Stimulated activated CD8-positive, alpha-beta memory T cell treated with anti-CD3 and anti-CD28 coated beads, Interleukin-4, amount 100 ng/mL, for 24 hours (primary cell): Measurements from ENCODE around the gene ARHGAP31.

Source experiments
- DNase-seq: peaks from one replicate; pipeline ENCODE4 v3.0.0-alpha.2; 2020; ENCODE audit warnings: low read depth

The ARHGAP31 gene

DNA sequence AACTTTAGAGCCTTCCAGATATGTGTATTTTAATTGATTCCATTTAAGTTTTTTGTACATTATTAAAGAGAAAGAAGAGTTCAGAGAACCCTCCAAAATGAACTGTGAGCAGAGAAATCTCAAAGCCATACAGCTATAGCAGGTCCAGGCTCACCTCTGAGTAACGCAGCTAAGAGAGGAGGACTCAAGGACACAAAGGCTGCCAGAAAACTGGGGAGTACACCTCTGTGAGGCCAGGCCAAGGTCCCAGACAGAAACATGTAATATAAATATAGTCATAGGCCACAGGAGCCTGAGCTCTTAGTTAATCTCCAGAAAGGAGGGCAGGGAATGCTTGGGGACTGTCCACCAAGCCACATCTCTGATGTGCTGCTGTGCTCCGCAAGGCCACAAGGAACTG is 102.7 kb downstream of the ARHGAP31 start:
- no peak for DNase-seq

DNA sequence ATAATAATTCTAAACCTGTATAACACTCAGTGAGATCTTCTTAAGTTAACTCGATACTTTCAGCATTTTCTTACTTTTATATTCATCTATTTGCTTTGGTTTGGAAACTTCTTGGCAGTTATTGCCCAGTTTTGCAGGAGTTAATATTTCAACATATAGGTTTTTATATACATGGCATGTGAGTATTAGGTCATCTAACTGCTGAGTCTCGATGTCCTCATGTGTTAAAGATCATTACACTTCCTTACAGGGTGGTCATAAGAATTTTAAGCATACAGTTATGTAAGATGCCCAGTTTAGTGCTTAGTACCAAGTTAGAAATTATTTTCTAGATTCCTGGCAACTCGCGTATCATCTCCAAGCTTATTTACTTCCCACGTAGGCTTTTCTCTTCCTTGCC is 106.3 kb downstream of the ARHGAP31 start:
- no peak for DNase-seq

DNA sequence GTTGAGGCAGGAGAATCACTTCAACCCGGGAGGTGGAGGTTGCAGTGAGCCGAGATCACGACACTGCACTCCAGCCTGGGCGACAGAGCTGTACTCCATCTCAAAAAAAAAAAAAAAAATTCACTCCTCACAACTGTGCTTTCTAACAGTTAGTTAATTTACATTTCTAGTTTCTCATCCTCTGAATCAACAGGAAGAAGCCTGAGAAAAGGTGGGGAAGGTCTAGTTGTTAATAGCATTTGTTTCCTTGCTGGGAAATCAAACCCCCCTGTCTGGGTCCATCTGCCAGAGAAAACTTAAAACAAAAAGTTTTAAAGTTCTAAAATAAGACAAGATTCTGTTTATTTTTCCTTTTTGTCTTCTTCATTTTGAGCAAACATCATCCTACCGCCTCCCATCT is 106.9 kb downstream of the ARHGAP31 start:
- no peak for DNase-seq

DNA sequence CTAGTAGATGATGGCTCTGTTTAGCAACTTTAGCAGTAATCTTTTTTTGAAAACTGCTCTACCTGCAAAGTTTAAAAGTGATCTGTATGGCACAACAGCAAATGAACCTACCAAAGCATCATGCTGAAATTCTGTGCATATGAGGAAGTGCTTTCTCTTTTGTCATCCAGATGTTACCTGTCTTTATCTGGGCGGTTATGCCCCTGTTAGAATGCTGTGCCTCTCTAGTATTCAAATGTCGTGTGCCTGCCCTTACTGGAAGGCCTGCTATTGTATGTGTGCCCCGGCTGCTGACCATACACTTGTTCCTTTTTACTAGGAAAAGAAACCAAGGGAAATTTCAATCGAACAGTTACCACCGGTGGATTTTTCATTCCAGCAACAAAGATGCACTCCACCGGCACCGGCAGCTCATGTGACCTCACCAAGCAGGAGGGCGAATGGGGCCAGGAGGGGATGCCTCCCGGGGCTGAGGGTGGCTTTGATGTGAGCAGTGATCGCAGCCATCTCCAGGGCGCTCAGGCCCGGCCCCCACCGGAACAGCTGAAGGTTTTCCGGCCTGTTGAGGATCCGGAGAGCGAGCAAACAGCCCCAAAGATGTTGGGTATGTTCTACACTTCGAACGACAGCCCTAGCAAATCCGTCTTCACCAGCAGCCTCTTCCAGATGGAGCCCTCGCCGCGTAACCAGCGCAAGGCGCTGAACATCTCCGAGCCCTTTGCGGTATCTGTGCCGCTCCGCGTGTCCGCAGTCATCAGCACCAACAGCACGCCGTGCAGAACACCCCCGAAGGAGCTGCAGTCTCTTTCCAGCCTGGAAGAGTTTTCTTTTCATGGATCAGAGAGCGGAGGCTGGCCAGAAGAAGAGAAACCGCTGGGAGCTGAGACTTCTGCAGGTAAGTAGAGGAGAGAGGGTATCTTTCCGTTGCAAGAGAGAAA is 107.6 kb downstream of the ARHGAP31 start:
- no peak for DNase-seq

DNA sequence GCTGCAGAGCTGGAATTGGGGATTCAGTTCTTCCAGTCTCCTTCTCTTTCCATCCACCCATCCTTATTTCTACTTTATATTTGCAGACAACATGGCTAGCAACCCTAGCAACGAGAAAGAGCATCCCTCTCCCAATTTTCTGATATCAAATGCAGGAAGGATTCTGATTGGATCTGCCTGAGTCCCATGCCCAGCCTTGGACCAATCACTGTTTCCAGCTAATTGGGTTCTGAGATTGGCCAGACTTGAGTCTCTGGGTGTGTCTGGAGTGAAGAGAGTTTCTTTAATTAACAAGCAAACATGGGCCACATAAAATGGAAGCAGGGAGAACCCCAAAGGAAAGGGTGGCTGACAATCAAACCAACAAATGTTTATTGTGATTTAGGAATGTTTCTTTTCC is 108.6 kb downstream of the ARHGAP31 start:
- no peak for DNase-seq

DNA sequence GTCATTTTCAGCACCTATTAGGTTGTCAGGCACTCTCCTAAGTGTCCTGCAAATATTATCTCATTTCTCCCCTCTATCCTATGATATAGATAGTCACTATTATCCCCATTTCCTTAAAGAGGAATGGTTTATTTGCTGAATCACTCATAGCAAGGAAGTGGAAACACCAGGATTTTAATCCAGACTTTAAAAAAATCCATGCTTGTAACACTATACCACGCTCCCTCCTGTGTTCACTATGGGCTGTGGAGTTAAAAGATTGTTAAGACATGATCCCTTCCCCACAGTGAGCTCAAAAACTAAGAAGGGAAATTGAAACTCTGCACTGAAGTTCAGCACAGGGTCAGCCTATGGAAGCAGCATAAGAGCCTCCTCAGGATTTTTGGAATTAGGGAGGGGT is 109.0 kb downstream of the ARHGAP31 start:
- no peak for DNase-seq

DNA sequence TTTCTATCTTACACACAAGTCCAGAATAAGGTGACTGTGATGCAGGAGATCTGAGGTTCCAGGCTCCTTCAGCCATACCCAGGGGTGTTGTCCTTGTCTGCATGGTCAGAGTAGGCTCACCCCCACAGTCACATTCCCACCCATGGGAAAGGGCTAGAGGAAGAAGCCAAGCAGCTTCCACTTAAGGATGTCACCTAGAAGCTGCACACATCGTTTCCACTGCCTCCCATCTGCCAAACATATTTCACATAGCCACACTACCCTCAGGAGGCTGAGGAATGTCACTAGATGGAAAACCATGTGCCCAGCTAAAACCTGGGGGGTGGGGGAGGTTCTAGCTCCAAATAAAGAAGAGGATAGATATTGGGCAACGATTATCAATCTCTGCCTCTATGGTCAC is 111.1 kb downstream of the ARHGAP31 start:
- no peak for DNase-seq

DNA sequence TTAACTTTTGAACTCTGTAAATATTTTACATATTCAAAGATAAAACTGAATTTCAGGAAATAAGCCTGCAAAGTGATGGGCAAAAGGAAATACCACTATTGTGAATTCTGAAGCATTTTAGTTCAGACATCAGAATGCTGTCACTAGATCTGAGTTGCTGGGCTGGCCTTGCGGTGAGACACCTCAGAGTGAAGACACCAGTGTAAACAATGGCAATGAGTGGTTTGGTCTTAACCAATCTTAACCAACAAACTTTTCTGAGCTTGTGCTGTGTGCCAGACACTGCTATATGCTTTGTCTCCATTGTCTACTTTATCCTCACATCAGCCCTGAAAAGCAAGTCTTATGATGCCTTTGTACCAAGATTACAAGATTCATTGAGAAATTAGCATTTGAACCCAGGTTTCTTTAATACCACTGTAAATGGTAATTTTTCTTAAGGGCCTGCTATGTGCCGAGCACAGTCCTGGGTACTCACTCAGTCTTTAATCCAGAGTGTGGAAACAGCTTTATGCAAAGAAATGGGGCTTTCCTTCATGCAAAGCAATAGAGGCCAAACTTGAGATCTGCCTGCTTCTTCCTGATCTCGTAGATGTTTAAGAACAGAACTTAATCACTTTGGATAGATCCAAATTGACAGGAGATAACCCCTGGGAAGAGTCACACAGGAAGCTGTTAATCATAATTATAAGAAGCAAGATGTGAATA is 114.2 kb downstream of the ARHGAP31 start:
- DNase-seq = no peak

DNA sequence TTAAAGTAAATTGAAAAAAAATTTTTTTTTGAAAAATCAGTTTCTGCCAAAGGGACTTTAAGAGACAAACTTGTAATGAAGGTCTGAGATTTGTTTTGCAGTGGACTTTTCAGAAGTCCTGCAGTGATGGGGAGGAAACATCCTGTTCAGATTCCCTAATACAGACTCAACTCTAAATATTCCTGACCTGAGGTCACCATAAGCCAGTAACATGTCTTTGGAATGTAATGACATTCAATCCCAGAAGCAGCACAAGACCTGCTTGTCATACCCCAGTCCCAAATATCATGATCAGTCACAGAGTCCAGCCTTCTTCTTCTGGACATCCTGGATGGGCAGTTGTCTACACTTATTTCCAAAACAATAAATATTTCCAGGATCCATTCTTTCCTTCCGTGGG is 115.7 kb downstream of the ARHGAP31 start:
- no peak for DNase-seq

DNA sequence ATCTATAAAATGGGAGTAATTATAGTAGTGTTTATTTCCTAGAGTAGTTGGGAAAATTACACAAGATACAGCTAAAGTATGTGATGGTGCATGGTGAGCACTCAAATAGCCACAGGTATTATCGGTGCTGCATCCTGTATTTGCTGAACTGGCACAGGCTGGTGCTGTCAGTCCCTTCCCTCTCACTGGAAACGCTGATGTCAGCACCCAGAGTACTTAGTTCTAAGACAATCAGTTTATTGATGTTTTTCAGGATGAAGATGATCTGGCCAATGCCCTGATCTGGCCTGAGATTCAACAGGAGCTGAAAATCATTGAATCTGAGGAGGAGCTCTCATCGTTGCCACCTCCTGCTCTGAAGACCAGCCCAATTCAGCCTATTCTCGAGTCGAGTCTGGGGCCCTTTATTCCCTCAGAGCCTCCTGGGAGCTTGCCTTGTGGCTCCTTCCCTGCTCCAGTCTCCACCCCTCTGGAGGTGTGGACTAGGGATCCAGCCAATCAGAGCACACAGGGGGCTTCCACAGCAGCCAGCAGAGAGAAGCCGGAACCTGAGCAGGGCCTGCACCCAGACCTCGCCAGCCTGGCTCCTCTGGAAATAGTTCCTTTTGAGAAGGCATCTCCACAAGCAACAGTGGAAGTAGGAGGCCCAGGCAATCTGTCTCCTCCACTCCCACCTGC is 119.6 kb downstream of the ARHGAP31 start:
- DNase-seq = no peak

DNA sequence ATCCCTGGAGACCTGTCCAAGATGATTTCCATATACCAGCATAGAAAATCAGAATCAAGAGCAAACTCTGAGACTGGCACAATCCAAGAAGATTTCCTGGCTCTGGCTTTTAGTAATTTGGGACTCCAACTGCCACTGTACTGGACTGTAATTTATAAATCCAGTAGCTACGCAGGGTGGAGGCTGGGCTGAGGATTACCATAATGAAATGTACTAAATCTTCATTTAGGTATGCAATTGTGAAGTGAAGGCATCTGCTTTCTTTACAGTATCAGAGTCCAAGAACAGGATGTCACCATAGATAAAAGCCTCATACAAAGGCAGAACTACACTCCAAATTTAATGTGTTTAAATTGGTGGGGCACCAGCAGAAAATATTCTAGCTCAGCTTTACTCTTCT is 122.7 kb downstream of the ARHGAP31 start:
- no peak for DNase-seq

DNA sequence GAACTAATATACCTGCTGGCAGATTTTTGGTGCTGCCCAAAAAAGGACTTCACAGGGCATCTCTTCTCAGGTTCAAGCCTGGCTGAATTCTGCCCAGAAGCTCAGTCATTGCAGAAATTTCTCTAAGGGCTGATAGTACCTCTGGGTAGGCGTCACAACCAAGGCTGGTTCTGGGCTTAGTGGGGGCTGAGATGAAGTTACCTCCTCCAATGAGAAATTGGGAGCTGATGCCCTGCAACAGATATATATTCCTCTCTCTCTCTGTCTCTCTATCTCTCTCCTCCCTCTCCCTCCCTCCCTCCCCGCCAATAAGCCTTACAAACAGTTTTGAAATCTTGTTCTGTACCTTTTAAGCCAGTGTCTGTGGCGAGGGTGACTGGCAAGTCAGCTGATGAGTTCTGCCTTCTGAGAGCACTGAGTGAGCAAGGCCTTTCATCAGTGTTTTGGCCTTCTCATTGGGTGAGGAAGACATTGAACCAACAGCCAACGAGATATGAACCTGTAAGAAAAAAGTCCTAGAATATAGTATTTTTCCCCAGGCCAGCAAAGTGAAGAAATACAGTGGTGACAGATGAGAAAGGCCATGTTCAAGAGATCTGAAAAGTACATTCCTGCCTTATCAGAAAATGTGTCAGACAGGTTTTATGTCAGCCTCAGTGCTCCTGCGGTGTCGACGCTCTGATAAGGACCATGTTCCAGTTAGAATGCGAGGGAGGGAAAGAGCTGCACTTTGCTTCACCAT is 123.8 kb downstream of the ARHGAP31 start:
- DNase-seq = no peak

DNA sequence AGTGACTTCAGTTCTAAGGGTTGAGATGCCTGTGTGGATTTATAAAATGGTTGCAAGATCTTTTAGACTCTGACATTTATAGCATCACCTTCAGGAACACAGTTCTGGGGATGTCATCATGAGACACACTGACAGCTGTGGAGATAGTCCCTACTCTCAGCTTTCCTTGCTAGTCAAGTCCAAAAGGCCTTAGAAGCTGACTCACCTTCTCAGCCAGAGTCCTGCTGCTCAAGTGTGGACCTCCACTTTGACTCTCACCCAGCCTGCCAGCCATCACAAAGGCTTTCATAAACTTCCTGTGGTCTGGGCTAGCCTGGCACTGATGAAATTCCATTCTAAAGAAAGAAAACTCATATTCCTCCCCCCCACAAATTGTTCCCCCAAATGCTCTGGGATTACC is 124.5 kb downstream of the ARHGAP31 start:
- DNase-seq = no peak

DNA sequence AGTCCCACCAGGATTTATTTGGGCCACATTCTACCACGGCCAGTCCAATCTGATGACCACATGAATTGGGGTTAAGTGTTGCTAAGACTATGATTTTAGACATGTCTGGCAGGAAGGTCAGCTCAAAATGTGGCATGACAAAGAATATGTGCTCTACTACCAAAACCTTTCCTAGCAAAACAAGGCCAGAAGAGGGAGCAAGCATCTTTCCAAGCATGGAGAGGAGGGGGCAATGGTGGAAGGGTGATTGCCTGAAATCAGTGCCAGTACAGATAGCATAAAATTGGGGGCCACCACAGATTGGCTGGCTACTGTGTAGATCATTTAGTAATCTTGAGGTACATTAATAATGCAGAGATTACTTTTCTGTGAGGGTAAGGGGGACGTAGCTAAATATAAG is 126.0 kb downstream of the ARHGAP31 start:
- DNase-seq = no peak

DNA sequence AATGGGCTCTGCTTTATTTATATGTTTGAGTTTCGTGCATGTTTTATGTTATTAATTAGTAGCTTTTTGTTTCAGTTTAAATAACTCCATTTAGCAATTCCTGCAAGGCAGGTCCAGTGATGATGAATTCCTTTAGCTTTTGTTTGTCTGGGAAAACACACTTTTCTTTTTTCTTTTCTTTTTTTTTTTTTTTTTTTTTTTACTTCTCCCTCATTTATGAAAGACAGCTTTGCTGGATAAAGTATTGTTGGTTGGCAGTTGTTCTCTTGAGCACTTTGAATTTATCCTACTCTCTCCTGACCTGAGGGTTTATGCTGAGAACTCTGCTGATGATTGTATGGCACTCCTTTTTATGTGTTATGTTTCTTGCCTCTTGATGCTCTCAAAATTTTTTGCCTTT is 133.5 kb downstream of the ARHGAP31 start:
- no peak for DNase-seq

DNA sequence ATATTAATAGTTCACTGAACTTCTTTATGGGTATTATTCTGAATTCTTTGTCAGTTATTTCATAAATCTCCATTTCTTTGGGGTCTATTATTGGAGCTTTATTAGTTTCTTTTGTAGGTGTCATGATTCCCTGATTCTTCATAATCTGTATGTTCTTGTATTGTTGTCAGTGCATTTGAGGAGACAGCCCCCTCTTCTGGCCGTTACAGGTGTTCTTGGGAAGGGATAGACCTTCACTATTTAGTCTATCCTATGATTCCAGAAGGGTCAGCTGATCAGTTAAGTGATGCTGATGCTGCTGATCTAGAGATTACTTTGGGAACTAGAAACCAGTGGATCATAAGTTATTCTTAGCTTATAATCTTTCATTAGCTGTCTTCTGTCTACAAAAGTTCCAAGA is 134.4 kb downstream of the ARHGAP31 start:
- no peak for DNase-seq

DNA sequence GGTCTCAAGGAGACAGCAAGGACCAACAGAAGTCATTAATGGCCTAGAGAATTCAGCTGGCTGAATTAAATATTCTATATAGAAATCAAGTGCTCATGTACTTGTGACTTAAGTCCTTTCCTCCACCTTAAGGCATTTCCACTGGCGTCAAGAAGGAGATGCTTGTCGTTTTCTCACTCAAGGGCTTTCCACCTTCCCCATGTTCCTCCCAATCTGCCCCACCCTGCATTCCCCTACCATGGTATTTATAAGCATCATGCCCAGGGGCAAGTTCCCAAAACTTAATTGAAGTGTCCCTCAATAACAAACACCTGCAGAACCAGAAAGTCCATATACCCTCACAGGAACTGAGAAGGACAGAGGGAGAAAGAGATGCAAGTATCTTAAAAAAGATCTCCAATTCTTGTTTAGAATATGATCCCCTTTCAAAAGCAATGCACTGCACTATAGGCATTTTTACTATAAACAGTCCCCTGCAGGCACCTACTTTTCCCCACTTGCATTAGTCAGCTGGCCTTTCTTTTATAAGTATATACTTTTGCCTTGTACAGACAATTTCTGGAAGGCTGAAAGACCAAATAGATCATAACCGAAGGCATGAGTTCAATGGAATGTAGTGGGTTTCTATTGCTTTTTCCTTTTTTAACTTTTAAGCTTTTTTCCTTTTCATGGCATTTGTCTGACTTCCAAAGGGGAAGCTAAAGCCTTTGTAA is 139.6 kb downstream of the ARHGAP31 start:
- no peak for DNase-seq

DNA sequence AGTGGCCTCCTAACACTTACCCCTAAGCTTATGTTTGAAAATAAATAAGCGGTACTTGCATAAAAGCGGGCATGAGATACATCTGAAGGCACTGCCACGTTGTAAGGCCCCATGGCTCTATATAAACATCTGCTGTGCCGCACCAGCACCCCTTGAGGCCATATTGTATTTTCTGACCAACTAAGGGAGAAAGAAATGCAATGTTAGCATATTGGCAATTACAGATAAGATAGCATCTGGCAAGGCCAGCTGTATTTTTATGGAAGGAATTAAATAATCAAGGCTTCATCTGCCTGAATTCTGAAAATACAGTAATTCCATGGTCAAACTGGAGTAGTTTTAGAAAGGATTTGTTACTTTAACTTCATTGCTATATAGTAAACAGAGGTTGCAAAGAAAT is 140.5 kb downstream of the ARHGAP31 start:
- DNase-seq = no peak

DNA sequence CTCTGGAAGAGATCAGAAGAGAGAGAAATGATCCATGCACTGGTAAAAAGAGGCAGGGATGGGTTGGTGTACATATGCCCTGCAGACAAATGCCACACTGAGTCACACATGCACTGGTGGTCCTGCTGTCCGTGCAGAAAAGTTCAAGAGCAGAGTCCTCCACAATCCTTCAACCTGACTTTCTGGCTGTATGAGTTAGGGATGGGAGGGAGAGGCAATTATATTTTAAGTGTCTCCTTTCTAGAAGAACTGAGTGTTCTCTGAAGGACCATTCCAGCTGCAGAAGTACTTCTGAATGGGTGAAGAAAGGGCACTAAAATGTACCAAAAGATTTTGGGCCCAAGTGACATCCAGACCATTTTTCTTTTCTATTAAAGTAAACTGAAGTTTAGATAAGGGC is 142.8 kb downstream of the ARHGAP31 start:
- DNase-seq = no peak

DNA sequence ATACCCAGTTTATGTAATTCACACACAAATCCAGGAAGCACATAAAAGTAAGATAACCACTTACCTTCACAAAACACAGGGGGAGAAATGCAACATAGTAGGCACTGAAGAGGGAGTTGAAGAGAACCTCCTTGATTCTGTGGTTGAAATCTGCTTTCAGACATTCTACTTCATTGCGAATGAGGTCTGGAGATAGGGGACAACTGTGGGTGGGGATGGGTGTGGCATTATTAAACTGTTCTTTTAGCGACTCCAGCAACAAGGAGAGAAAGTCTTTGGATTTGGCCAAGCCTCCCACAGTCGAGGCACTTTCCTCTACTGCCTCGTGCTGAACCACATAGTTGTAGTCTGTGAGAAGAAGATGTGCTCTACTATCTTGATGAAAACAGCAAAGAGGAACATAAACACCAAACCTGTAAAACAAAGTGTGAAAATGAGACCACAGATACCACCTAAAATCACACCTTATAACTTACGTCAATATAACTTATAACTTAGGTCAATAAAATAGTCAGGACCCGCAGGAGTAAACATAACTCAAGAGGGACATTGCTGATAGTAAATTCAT is 143.6 kb downstream of the ARHGAP31 start:
- no peak for DNase-seq

DNA sequence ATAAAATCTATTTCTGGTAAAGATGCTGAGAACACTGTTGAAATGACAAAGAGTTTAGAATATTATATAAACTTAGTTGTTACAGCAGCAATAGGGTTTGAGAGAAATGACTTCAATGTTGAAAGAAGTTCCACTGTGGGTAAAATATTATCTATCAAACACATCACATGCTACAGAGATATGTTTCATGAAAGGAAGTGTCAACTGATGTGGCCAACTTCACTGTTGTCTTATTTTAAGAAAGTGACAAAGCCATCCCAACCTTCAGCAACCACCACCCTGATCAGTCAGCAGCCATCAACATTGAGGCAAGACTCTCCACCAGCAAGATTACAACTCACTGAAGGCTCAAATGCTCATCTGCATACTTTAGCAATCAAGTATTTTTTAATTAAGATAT is 149.0 kb downstream of the ARHGAP31 start:
- no peak for DNase-seq
